Sigmoid colon (tissue), 4 donors: Measurements from ENCODE around the gene EMP1.

Source experiments
- CTCF ChIP-seq, 4 experiments: fragments of 450-650 bp in 3 of 4; fragments of 200-600 bp in 1 of 4; IDR thresholded peaks; one replicate each; pipeline ENCODE4 v1.5.1; 2016 to 2019; ENCODE audit warnings: antibody characterized with exemption in 4 of 4, mild to moderate bottlenecking in 3 of 4, moderate library complexity in 2 of 4
- POLR2AphosphoS5 ChIP-seq, 4 donors: sonication (generic); formaldehyde crosslinking; IDR thresholded peaks; one replicate each; pipeline ENCODE4 v1.6.1; 2017; ENCODE audit warnings: antibody characterized with exemption in 4 of 4

DNA sequence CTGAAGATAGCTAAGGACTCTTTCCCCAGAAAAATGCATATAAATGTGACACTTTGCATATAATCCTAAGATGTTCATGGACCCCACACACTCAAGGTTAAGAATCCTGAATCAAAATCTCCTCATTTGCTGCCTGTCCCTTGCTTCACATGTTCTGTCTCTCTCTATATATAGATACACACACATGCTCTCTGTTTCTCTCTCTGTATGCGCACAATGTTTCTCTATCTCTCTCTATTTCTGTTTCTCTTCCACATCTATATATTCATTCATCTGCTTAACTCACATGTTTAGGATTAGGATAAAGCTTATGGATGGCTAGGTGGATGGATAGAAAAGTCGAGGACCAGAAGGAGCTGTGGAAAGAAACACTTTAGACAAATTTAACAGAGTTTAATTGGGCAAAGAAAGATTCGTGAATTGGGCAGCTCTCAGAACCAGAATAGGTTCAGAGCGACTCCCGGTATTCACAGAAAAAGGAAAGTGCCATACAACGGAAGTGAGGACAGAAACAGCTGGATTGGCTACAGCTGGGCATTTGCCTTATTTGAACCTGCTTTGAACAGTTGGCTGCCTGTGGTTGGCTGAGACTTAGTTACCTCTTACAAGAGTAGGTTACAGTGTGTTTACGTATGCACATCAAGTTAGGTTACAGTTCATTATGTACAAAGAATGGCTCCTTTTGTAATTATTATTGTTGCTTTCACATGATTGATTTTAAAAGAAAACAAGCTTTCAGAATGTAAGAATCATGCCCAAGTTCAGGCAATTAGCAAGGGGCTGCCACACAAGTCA is 57.6 kb downstream of the EMP1 start:
- TF ChIP-seq CTCF (IDR thresholded peaks at IDR 0.05), result no peak
- TF ChIP-seq POLR2AphosphoS5 (IDR thresholded peaks at IDR 0.05), result no peak
